ENCODE measurements around the gene ABCA6.
"Not testable (repeated sequence)": the region's sequence is repeated elsewhere in the genome, so short reads cannot be mapped to it uniquely, and the experiment has no call there.

ABCA6 gene

GRCh38 chr17:69134112-69134511, 7.6 kb downstream of the ABCA6 start:
- no peak for DNase-seq (ENCODE audit: low spot score)

- DNase-seq (ENCODE audit: low spot score), result no peak
Observed at GRCh38 chr17:69130627-69131296, 10.9 kb downstream of the ABCA6 start.

GRCh38 chr17:69123626-69124025, 18.1 kb downstream of the ABCA6 start:
- DNase-seq (ENCODE audit: low spot score), result no peak

- DNase-seq (ENCODE audit: low spot score), result no peak
Observed at GRCh38 chr17:69122065-69122464, 19.6 kb downstream of the ABCA6 start.

GRCh38 chr17:69117855-69118784, 23.6 kb downstream of the ABCA6 start:
- DNase-seq (ENCODE audit: low spot score), result no peak

- DNase-seq (ENCODE audit: low spot score), result no peak
Observed at GRCh38 chr17:69111794-69112193, 29.9 kb downstream of the ABCA6 start.

- no peak for DNase-seq (ENCODE audit: low spot score)
Observed at GRCh38 chr17:69105907-69106730, 35.6 kb downstream of the ABCA6 start.

- peak; percentile 4 for DNase-seq (ENCODE audit: low spot score)
Observed at GRCh38 chr17:69103557-69104233, 38.0 kb downstream of the ABCA6 start.

GRCh38 chr17:69098625-69099024, 43.1 kb downstream of the ABCA6 start:
- no peak for DNase-seq (ENCODE audit: low spot score)

GRCh38 chr17:69096541-69096940, 45.2 kb downstream of the ABCA6 start:
- DNase-seq (ENCODE audit: low spot score), result no peak

GRCh38 chr17:69093995-69094394, 47.7 kb downstream of the ABCA6 start:
- DNase-seq (ENCODE audit: low spot score), result no peak

GRCh38 chr17:69093279-69093789, 48.4 kb downstream of the ABCA6 start:
- DNase-seq (ENCODE audit: low spot score), result peak; percentile 40

GRCh38 chr17:69090365-69090764, 51.3 kb downstream of the ABCA6 start:
- no peak for DNase-seq (ENCODE audit: low spot score)

- no peak for DNase-seq (ENCODE audit: low spot score)
Observed at GRCh38 chr17:69088643-69089200, 53.0 kb downstream of the ABCA6 start.

GRCh38 chr17:69086641-69087040, 55.1 kb downstream of the ABCA6 start:
- DNase-seq (ENCODE audit: low spot score), result no peak

GRCh38 chr17:69084911-69085310, 56.8 kb downstream of the ABCA6 start:
- no peak for DNase-seq (ENCODE audit: low spot score)

- DNase-seq (ENCODE audit: low spot score), result no peak
Observed at GRCh38 chr17:69082696-69083095, 59.0 kb downstream of the ABCA6 start.

GRCh38 chr17:69078864-69079263, 62.8 kb downstream of the ABCA6 start:
- DNase-seq (ENCODE audit: low spot score), result no peak

GRCh38 chr17:69075823-69076222, 65.9 kb downstream of the ABCA6 start:
- no peak for DNase-seq (ENCODE audit: low spot score)

- not testable (repeated sequence) for DNase-seq (ENCODE audit: low spot score)
Observed at GRCh38 chr17:69073392-69073791, 68.3 kb downstream of the ABCA6 start.

- not testable (repeated sequence) for DNase-seq (ENCODE audit: low spot score)
Observed at GRCh38 chr17:69072803-69073256, 68.9 kb downstream of the ABCA6 start.

Data from hematopoietic multipotent progenitor cell treated with erythropoietin and hydrocortisone succinate and interleukin-3 and kit ligand, for 15 days (in vitro differentiated cells).